Tibial nerve (tissue), 3 donors: ENCODE results near the gene S1PR3.

Experiments used
- POLR2A ChIP-seq, 2 donors: fragments of 450-650 bp; IDR thresholded peaks; one replicate each; pipeline ENCODE4 v1.6.1; 2017; ENCODE audit warnings: antibody characterized with exemption in 2 of 2, mild to moderate bottlenecking in 2 of 2, moderate library complexity in 2 of 2
- TF ChIP-seq, protein P1 (sequence below), 5 experiments: fragments of 200-600 bp in 3 of 5; fragments of 450-650 bp in 2 of 5; sonication (generic) in 3 of 5; IDR thresholded peaks; one replicate each; pipeline ENCODE4 v1.5.1; 2016 to 2019; ENCODE audit warnings: antibody characterized with exemption in 5 of 5, mild to moderate bottlenecking in 3 of 5, moderate library complexity in 2 of 5

GRCh38 chr9:88965473-88965872 is 25.8 kb upstream of the S1PR3 start:
- no peak for TF ChIP-seq POLR2A (IDR thresholded peaks at IDR 0.05)
- TF ChIP-seq, protein P1, sequence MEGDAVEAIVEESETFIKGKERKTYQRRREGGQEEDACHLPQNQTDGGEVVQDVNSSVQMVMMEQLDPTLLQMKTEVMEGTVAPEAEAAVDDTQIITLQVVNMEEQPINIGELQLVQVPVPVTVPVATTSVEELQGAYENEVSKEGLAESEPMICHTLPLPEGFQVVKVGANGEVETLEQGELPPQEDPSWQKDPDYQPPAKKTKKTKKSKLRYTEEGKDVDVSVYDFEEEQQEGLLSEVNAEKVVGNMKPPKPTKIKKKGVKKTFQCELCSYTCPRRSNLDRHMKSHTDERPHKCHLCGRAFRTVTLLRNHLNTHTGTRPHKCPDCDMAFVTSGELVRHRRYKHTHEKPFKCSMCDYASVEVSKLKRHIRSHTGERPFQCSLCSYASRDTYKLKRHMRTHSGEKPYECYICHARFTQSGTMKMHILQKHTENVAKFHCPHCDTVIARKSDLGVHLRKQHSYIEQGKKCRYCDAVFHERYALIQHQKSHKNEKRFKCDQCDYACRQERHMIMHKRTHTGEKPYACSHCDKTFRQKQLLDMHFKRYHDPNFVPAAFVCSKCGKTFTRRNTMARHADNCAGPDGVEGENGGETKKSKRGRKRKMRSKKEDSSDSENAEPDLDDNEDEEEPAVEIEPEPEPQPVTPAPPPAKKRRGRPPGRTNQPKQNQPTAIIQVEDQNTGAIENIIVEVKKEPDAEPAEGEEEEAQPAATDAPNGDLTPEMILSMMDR (IDR thresholded peaks at IDR 0.05): no peak
